ENCODE measurements around the gene MYO5B.

Gene MYO5B

DNA sequence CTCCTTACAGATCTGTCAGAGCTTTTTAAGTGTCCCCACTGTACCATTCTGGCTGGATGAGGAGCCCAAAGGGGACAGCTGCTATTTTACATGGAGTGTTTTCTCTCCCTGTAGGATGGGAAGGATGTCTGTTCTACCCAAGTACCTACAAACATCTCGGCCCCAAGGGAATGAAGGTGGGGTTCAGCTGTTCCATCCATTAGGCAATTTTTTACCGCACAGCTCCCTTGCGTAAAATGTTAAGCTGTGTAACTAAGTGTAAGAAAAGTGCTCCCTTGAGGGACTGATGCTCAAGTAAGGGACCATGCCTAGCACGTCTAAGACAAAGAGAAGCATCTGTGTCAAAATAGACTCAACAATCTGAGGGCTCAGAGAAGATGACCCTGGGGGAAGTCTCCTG, 180.3 kb downstream of the MYO5B start:
- H3K27ac ChIP-seq, result no peak overlapping the region
- no peaks in the 10 kb centered on the region for H3K36me3 ChIP-seq (ENCODE audit: insufficient read depth)
- H3K9ac ChIP-seq, result no peak overlapping the region
- H2AFZ ChIP-seq (ENCODE audit: low read depth), result no peak overlapping the region
- H4K20me1 ChIP-seq (ENCODE audit: insufficient read depth), result no peaks in the 10 kb centered on the region
- no peaks in the 10 kb centered on the region for H3K4me1 ChIP-seq (ENCODE audit: low read depth, poor library complexity, severe bottlenecking)
- TF ChIP-seq, protein P1, sequence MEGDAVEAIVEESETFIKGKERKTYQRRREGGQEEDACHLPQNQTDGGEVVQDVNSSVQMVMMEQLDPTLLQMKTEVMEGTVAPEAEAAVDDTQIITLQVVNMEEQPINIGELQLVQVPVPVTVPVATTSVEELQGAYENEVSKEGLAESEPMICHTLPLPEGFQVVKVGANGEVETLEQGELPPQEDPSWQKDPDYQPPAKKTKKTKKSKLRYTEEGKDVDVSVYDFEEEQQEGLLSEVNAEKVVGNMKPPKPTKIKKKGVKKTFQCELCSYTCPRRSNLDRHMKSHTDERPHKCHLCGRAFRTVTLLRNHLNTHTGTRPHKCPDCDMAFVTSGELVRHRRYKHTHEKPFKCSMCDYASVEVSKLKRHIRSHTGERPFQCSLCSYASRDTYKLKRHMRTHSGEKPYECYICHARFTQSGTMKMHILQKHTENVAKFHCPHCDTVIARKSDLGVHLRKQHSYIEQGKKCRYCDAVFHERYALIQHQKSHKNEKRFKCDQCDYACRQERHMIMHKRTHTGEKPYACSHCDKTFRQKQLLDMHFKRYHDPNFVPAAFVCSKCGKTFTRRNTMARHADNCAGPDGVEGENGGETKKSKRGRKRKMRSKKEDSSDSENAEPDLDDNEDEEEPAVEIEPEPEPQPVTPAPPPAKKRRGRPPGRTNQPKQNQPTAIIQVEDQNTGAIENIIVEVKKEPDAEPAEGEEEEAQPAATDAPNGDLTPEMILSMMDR (conservative IDR thresholded peaks at IDR 0.05; ENCODE audit: low read depth, low read length), result no peak
- H3K79me2 ChIP-seq (ENCODE audit: insufficient read depth, low read depth), result no peaks in the 10 kb centered on the region
- no peak overlapping the region for H3K4me2 ChIP-seq
- H3K27me3 ChIP-seq (ENCODE audit: insufficient read depth, low read depth), result no peaks in the 10 kb centered on the region
- no peak overlapping the region for H3K4me3 ChIP-seq (IDR thresholded peaks at IDR 0.05; ENCODE audit: insufficient read depth, low read depth, low read length)

DNA sequence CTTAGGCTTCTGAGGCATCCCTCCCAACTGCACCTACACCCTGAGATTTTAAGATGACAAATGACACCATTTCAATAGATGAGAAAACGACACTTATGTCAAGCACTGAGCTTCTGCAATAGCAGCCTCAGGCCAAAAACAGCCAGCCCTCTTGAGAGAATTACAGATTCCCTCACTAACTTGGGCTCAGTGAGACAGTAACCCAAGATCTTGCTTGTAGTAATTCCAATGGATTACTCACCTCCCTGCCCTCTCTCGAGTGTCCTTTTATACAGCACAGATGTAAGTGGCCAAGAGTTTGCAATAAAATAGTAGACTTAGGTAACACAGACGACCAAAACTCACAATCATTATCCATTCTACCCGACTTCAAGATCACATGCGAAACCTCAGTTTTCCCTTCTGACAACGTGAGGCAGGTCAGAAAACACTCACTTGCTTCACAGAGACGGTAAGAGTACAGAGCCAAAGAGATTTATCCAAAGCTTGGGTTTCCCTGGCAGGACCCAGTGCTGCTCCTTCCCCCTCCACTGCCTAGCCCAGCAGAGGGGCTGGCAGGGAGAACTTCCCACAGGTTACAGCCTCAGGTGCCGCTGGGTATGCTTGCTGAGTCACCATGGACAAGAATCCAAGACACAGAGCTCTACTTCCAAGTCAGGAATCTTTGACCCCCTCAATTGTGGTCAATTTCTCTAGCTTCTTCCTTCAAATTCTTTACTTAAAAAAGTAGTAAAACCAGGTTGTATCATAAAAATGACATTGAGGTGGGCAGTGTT, 181.4 kb downstream of the MYO5B start:
- Histone ChIP-seq H3K4me1 (ENCODE audit: low read depth, poor library complexity, severe bottlenecking) (no peaks in the 10 kb centered on the region), H3K4me3 (IDR thresholded peaks at IDR 0.05; ENCODE audit: insufficient read depth, low read depth, low read length) (no peak overlapping the region), H3K36me3 (ENCODE audit: insufficient read depth) (no peaks in the 10 kb centered on the region), H3K9ac (no peak overlapping the region), H4K20me1 (ENCODE audit: insufficient read depth) (no peaks in the 10 kb centered on the region), H3K27ac (no peak overlapping the region), H3K79me2 (ENCODE audit: insufficient read depth, low read depth) (no peaks in the 10 kb centered on the region), H3K27me3 (ENCODE audit: insufficient read depth, low read depth) (no peaks in the 10 kb centered on the region), H2AFZ (ENCODE audit: low read depth) (no peak overlapping the region), H3K4me2 (no peak overlapping the region)
- TF ChIP-seq, protein P1 (conservative IDR thresholded peaks at IDR 0.05; ENCODE audit: low read depth, low read length), result no peak

DNA sequence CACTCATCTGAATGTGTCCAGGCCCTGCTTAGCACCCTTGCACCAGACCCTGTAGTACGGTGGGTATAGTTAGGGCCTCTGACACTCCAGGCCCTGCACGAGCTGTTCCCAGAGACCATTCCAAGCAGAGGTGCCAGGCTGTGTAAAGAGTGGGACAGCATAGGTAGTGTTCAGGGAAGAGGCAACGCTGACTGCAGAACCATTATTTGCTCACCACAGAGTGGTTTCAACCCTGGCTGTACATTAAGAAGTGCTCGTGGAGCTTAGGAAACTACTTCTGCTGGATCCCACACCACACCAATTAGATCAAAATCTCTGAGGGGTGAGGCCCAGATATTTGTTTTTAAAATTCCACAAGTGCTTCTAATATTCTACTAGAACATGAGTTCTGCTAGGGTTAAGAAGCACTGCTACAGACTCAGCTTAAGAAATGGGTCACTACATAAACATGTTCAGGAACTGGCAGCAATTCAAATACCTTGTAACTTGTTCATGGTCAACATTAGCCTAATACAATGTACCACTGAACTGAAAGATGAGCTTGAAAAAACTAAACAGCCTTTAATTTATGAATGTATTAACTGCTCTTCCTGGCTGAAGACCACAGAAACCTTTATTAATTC, 183.0 kb downstream of the MYO5B start:
- H3K27ac ChIP-seq, result no peak overlapping the region
- H2AFZ ChIP-seq (ENCODE audit: low read depth), result no peak overlapping the region
- no peaks in the 10 kb centered on the region for H4K20me1 ChIP-seq (ENCODE audit: insufficient read depth)
- TF ChIP-seq, protein P1 (conservative IDR thresholded peaks at IDR 0.05; ENCODE audit: low read depth, low read length), result no peak
- H3K4me3 ChIP-seq (IDR thresholded peaks at IDR 0.05; ENCODE audit: insufficient read depth, low read depth, low read length), result no peak overlapping the region
- H3K9ac ChIP-seq, result no peak overlapping the region
- no peak overlapping the region for H3K4me2 ChIP-seq
- no peaks in the 10 kb centered on the region for H3K27me3 ChIP-seq (ENCODE audit: insufficient read depth, low read depth)
- no peaks in the 10 kb centered on the region for H3K4me1 ChIP-seq (ENCODE audit: low read depth, poor library complexity, severe bottlenecking)
- H3K79me2 ChIP-seq (ENCODE audit: insufficient read depth, low read depth), result no peaks in the 10 kb centered on the region
- no peaks in the 10 kb centered on the region for H3K36me3 ChIP-seq (ENCODE audit: insufficient read depth)

DNA sequence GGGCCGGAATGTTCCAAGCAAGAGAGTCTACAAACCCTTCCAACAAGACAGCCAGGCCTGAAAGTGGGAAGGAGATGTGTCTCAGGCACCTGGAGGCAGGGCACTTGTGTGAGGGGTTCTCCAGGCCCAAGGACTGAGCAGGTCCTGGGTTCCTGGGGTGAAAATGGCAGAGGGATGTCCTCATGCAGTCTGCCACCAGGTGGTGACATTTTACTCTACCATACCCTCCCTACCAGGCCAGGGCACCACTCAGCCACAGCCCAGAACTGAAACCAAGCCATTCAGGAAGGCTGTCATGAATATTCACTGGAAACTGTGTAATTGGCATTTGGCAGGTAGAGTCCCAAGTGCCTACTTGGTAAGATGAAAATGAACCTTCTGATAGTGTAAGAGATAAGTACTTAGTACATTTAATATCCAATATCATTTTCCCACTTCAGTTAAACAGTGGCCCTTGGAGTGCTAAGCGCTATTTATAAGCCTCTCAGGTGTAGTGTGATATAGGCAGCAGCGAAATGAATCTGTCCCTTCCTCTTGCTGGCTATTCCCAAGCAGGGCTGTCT, 185.1 kb downstream of the MYO5B start:
- H2AFZ ChIP-seq (ENCODE audit: low read depth), result no peak overlapping the region
- H3K9ac ChIP-seq, result no peak overlapping the region
- H3K4me2 ChIP-seq, result no peak overlapping the region
- H3K36me3 ChIP-seq (ENCODE audit: insufficient read depth), result no peaks in the 10 kb centered on the region
- H3K27me3 ChIP-seq (ENCODE audit: insufficient read depth, low read depth), result no peaks in the 10 kb centered on the region
- no peak overlapping the region for H3K27ac ChIP-seq
- H3K4me3 ChIP-seq (IDR thresholded peaks at IDR 0.05; ENCODE audit: insufficient read depth, low read depth, low read length), result no peak overlapping the region
- H4K20me1 ChIP-seq (ENCODE audit: insufficient read depth), result no peaks in the 10 kb centered on the region
- no peaks in the 10 kb centered on the region for H3K79me2 ChIP-seq (ENCODE audit: insufficient read depth, low read depth)
- no peaks in the 10 kb centered on the region for H3K4me1 ChIP-seq (ENCODE audit: low read depth, poor library complexity, severe bottlenecking)
- TF ChIP-seq, protein P1 (conservative IDR thresholded peaks at IDR 0.05; ENCODE audit: low read depth, low read length), result peak; percentile 87
